ACC112 (cell line): Measurements from ENCODE around the gene SMG5.
A peak's percentile ranks its signal among the peaks of the same experiment; 100 is the strongest.

ENCODE experiments used
- H2AFZ ChIP-seq: fragments of 200-600 bp; sonication (generic); one replicate; pipeline ENCODE4 v1.6.0; 2017; ENCODE audit warnings: antibody characterized with exemption, low read length; ENCODE audit not compliant: unreplicated experiment
- H3K27ac ChIP-seq: fragments of 200-600 bp; sonication (generic); 2 replicates; pipeline ENCODE4 v1.5.1; 2014; ENCODE audit warnings: low read depth, mild to moderate bottlenecking, antibody characterized with exemption, low read length, moderate library complexity
- H3K27me3 ChIP-seq: fragments of 200-600 bp; sonication (generic); 2 replicates; pipeline ENCODE4 v1.6.1; 2014; ENCODE audit warnings: mild to moderate bottlenecking, antibody characterized with exemption, low read length, moderate library complexity, mixed read lengths; ENCODE audit not compliant: insufficient read depth
- H3K36me3 ChIP-seq: fragments of 200-600 bp; sonication (generic); 2 replicates; pipeline ENCODE4 v1.6.1; 2016; ENCODE audit warnings: mild to moderate bottlenecking, antibody characterized with exemption, low read length, moderate library complexity, mixed read lengths; ENCODE audit not compliant: insufficient read depth
- H3K4me1 ChIP-seq: fragments of 200-600 bp; sonication (generic); one replicate; pipeline ENCODE4 v1.6.1; 2016; ENCODE audit warnings: low read length, mixed read lengths; ENCODE audit not compliant: insufficient read depth, unreplicated experiment, control insufficient read depth
- H3K4me3 ChIP-seq: fragments of 200-600 bp; sonication (generic); 2 replicates; pipeline ENCODE4 v1.5.1; 2014; ENCODE audit warnings: mild to moderate bottlenecking, low read depth, low read length
- H3K79me2 ChIP-seq: fragments of 200-600 bp; sonication (generic); one replicate; pipeline ENCODE4 v1.6.0; 2016; ENCODE audit warnings: low read length; ENCODE audit not compliant: control insufficient read depth, unreplicated experiment, insufficient read depth

SMG5 gene

GRCh38 chr1:156295391-156295947, 12.8 kb upstream of the SMG5 start, which contains the start of gene GLMP:
Gene GLMP, minus strand, starts transcription at chr1:156295679. Its CDS starts 34 bp downstream, at chr1:156295645.
- H3K79me2 ChIP-seq: peaks cover 17% of the 10 kb centered on the region
- peaks cover 21% of the 10 kb centered on the region for H3K4me1 ChIP-seq
- no peak within 1 kb of the TSS for H3K27ac ChIP-seq
- no peaks in the 10 kb centered on the region for H3K27me3 ChIP-seq
- H3K4me3 ChIP-seq: peak within 1 kb of the TSS; percentile 93
- no peaks in the 10 kb centered on the region for H3K36me3 ChIP-seq
- peak within 1 kb of the TSS; percentile 93 for H2AFZ ChIP-seq

GRCh38 chr1:156293895-156294294, 11.3 kb upstream of the SMG5 start:
- H3K4me3 ChIP-seq: no peak overlapping the region; the same call in 1 of the 2 replicates
- H3K27me3 ChIP-seq: no peaks in the 10 kb centered on the region
- no peak overlapping the region for H2AFZ ChIP-seq
- H3K79me2 ChIP-seq: peaks cover 17% of the 10 kb centered on the region
- H3K4me1 ChIP-seq: peaks cover 21% of the 10 kb centered on the region
- H3K36me3 ChIP-seq: peaks cover 5% of the 10 kb centered on the region
- H3K27ac ChIP-seq: no peak overlapping the region

DNA sequence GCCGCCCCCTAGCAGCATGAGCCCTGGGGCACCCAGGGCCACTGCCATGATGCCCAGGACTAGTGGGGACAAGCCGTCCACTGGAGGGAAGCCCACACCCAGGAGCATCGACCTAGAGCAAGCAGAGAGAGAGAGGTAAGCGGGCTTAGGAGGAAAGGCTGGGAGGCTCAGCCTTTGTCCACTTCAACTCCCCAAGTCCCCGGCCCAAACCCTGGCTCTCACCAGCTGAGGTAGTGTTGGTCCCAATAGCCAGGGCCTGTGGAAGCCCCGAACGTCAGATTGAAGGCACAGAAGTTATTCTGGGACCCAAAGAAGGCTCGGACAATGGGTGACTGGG, 10.4 kb upstream of the SMG5 start:
- Histone ChIP-seq H3K79me2 (peaks cover 17% of the 10 kb centered on the region), H3K36me3 (peaks cover 10% of the 10 kb centered on the region), H3K4me3 (no peak overlapping the region), H2AFZ (no peak overlapping the region), H3K27ac (no peak overlapping the region), H3K4me1 (peaks cover 21% of the 10 kb centered on the region), H3K27me3 (no peaks in the 10 kb centered on the region)

DNA sequence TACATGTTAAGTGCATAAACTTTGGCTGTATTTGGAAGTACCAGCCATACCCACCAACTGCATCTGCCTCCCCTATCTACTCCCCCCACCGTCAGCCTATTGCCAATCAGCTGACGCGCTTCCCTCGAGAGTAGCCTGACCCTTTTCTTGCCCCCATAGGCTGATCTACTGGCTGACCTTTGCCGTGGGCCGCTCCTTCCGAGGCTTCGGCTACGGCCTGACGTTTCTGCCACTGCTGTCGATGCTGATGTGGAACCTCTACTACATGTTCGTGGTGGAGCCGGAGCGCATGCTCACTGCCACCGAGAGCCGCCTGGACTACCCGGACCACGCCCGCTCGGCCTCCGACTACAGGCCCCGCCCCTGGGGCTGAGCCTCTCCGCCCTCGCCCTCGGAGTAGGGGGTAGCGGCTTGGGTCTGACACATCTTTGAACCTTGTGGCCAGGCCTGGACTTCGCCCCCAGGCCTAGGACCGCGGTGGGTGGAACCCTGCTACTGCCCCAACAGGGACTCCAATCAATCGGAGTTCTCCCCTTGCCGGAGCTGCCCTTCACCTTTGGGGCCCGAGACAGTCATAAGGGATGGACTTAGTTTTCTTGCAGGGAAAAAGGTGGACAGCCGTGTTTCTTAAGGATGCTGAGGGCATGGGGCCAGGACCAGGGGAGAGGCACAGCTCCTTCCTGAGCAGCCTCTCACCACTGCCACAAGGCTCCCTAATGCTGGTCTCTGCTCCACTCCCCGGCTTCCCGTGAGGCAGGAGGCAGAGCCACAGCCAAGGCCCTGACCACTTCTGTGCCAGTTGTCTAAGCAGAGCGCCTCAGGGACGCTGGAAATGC, 8.8 kb upstream of the SMG5 start:
- H2AFZ ChIP-seq: peak overlapping the region; percentile 26
- H3K27me3 ChIP-seq: no peaks in the 10 kb centered on the region
- H3K4me3 ChIP-seq: peak overlapping the region; percentile 81
- H3K27ac ChIP-seq: peak overlapping the region; percentile 47
- peaks cover 17% of the 10 kb centered on the region for H3K79me2 ChIP-seq
- H3K4me1 ChIP-seq: peaks cover 21% of the 10 kb centered on the region
- peaks cover 10% of the 10 kb centered on the region for H3K36me3 ChIP-seq

DNA sequence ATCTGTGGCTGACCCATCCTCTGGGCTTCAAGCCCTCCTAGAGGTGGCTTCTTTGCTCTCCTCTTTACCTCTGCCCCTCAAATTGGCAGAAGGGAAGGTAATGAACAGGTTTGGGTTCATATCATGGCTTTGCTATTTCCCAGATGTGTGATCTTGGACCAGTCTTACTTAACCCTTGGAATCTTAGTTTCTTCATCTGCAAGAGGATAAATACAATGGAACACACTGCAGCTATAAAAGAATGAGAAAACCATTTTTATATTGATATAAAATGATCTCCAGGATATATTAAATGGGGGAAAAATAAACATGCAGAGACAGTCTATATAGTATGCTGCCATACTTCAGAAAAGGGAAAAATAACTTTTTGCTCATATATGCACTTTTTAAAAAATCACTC, 7.2 kb upstream of the SMG5 start:
- Histone ChIP-seq H3K27ac (no peak overlapping the region), H3K36me3 (peaks cover 10% of the 10 kb centered on the region), H3K79me2 (peaks cover 13% of the 10 kb centered on the region), H3K4me1 (peaks cover 20% of the 10 kb centered on the region), H2AFZ (no peak overlapping the region), H3K4me3 (no peak overlapping the region), H3K27me3 (no peaks in the 10 kb centered on the region)

DNA sequence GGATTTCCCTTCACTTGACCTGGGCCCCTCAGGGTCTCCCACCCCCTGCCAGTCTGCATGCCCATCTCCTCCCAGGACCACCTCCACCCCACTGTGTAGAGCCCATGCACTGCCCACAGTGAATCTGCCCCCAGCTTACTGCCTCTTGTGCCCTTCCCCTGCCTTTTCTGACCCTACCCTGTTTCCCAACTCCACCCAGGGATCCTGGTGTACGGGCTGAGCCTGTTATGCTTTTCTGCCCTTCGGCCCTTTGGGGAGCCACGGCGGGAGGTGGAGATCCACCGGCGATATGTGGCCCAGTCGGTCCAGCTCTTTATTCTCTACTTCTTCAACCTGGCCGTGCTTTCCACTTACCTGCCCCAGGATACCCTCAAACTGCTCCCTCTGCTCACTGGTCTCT, 3.4 kb upstream of the SMG5 start:
- Histone ChIP-seq H3K27me3 (no peaks in the 10 kb centered on the region), H3K79me2 (peaks cover 24% of the 10 kb centered on the region), H2AFZ (no peak overlapping the region), H3K27ac (no peak overlapping the region), H3K36me3 (peaks cover 10% of the 10 kb centered on the region), H3K4me1 (peaks cover 26% of the 10 kb centered on the region), H3K4me3 (no peak overlapping the region)

GRCh38 chr1:156285437-156285836, 2.8 kb upstream of the SMG5 start:
- H2AFZ ChIP-seq: no peak overlapping the region
- peaks cover 10% of the 10 kb centered on the region for H3K36me3 ChIP-seq
- no peak overlapping the region for H3K27ac ChIP-seq
- no peak overlapping the region for H3K4me3 ChIP-seq
- no peaks in the 10 kb centered on the region for H3K27me3 ChIP-seq
- peaks cover 29% of the 10 kb centered on the region for H3K4me1 ChIP-seq
- H3K79me2 ChIP-seq: peaks cover 30% of the 10 kb centered on the region

DNA sequence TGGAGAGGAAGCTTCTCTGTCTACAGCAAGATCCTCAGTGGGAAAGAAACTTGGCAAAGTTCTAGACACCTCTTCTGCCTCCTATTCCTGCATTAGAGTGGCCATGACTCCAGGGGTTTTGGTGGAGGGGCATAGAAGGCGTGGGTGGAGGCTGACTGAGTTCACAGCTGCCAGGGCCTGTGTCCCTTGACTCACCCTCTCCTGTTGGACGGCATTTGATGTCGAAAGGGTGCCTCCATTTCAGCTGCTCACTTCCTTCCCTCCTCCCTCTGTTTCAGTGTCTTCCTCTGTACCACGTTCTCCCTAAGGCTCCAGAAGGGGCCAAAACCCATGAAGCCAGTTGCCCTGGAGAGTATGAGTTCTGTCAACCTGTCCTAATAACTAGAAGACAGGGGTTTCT, 2.1 kb upstream of the SMG5 start:
- H3K27me3 ChIP-seq: no peaks in the 10 kb centered on the region
- 0 out of 2 replicates have a peak overlapping the region, but pooled peaks have one; percentile 13 for H3K27ac ChIP-seq
- no peak overlapping the region for H3K4me3 ChIP-seq
- no peak overlapping the region for H2AFZ ChIP-seq
- peaks cover 37% of the 10 kb centered on the region for H3K79me2 ChIP-seq
- H3K4me1 ChIP-seq: peaks cover 29% of the 10 kb centered on the region
- H3K36me3 ChIP-seq: peaks cover 8% of the 10 kb centered on the region

- peaks cover 43% of the 10 kb centered on the region for H3K79me2 ChIP-seq
- H3K4me1 ChIP-seq: peaks cover 29% of the 10 kb centered on the region
- H2AFZ ChIP-seq: peak within 1 kb of the TSS; percentile 70
- peak within 1 kb of the TSS; percentile 76; the same call in 1 of the 2 replicates for H3K27ac ChIP-seq
- no peaks in the 10 kb centered on the region for H3K27me3 ChIP-seq
- peak within 1 kb of the TSS; percentile 89 for H3K4me3 ChIP-seq
- H3K36me3 ChIP-seq: peaks cover 6% of the 10 kb centered on the region
These were observed 1.5 kb upstream of the SMG5 start, which contains the start of gene TMEM79 for GRCh38 chr1:156284112-156284511. Gene TMEM79, plus strand, starts transcription at chr1:156284325. Its CDS starts 902 bp downstream, at chr1:156285227.

DNA sequence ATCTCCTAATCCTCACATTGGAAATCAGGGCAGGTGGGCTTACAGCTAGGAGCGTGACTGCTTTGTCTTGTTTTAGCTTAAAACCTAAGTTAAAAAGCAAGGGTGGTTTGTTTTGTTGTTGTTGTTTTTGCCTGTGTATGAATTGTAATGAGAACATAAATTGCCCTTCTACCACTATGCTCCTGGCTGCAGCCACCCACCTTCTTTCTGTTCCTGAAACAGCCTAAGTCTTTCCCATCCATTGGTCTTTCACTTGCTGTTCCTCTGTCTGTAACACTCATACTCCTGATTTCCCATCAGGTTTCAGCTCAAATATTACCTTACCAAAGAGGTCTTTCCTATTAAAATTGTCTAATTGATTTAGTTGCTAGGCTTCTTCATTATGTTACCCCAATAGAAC, 896 bp upstream of the SMG5 start:
- peaks cover 29% of the 10 kb centered on the region for H3K4me1 ChIP-seq
- H3K27ac ChIP-seq: peak overlapping the region; percentile 76; the same call in 1 of the 2 replicates
- H3K36me3 ChIP-seq: peaks cover 2% of the 10 kb centered on the region
- peak overlapping the region; percentile 70 for H2AFZ ChIP-seq
- H3K27me3 ChIP-seq: no peaks in the 10 kb centered on the region
- peaks cover 49% of the 10 kb centered on the region for H3K79me2 ChIP-seq
- H3K4me3 ChIP-seq: peak overlapping the region; percentile 89
